Trophoblast cell (in vitro differentiated cells and primary cell): ENCODE measurements around the gene MON2.
"Not testable (repeated sequence)": the region's sequence is repeated elsewhere in the genome, so short reads cannot be mapped to it uniquely, and the experiment has no call there.

Experiments used
- DNase-seq, 2 donors: peaks; one replicate each; pipeline ENCODE4 v3.0.0-alpha.2; 2016
- H2AFZ ChIP-seq: 2 replicates; pipeline ENCODE4 v1.6.1; 2013; ENCODE audit warnings: low read length, moderate library complexity, mild to moderate bottlenecking; ENCODE audit not compliant: insufficient read depth, poor library complexity
- H2AK5ac ChIP-seq: 2 replicates; pipeline ENCODE4 v1.6.1; 2013; ENCODE audit warnings: mild to moderate bottlenecking, low read length
- H2BK120ac ChIP-seq: 2 replicates; pipeline ENCODE4 v1.6.1; 2013; ENCODE audit warnings: low read length, mild to moderate bottlenecking, moderate library complexity; ENCODE audit not compliant: insufficient read depth, poor library complexity
- H2BK12ac ChIP-seq: 2 replicates; pipeline ENCODE4 v1.6.1; 2013; ENCODE audit warnings: mild to moderate bottlenecking, low read length, moderate library complexity
- H2BK5ac ChIP-seq: 2 replicates; pipeline ENCODE4 v1.6.1; 2013; ENCODE audit warnings: low read length, low read depth, moderate library complexity, mild to moderate bottlenecking; ENCODE audit not compliant: poor library complexity
- H3K14ac ChIP-seq: 2 replicates; pipeline ENCODE4 v1.6.1; 2013; ENCODE audit warnings: mild to moderate bottlenecking, low read length
- H3K18ac ChIP-seq: 2 replicates; pipeline ENCODE4 v1.6.1; 2013; ENCODE audit warnings: mild to moderate bottlenecking, low read length
- H3K23ac ChIP-seq: 2 replicates; pipeline ENCODE4 v1.6.1; 2013; ENCODE audit warnings: low read length
- H3K27ac ChIP-seq: 2 replicates; pipeline ENCODE4 v1.5.1; 2013; ENCODE audit warnings: low read depth, mild to moderate bottlenecking, inconsistent platforms, low read length, moderate library complexity
- H3K27me3 ChIP-seq: 2 replicates; pipeline ENCODE4 v1.6.1; 2013; ENCODE audit warnings: inconsistent platforms, mild to moderate bottlenecking, low read length, moderate library complexity; ENCODE audit not compliant: insufficient read depth
- H3K36me3 ChIP-seq, 2 experiments: 1 replicate in 1 of 2; 2 replicates in 1 of 2; pipeline ENCODE4 v1.6.1; 2013; ENCODE audit warnings: low read length in 2 of 2, mild to moderate bottlenecking in 2 of 2, moderate library complexity in 1 of 2; ENCODE audit not compliant: insufficient read depth in 2 of 2, control insufficient read depth in 1 of 2
- H3K4ac ChIP-seq: 2 replicates; pipeline ENCODE4 v1.6.1; 2013; ENCODE audit warnings: low read depth, mild to moderate bottlenecking, low read length, moderate library complexity
- H3K4me1 ChIP-seq, 2 experiments: 1 replicate in 1 of 2; 2 replicates in 1 of 2; pipeline ENCODE4 v1.6.1; 2013; ENCODE audit warnings: low read length in 2 of 2, mild to moderate bottlenecking in 2 of 2, moderate library complexity in 1 of 2; ENCODE audit not compliant: insufficient read depth in 2 of 2, control insufficient read depth in 1 of 2
- H3K4me2 ChIP-seq: 2 replicates; pipeline ENCODE4 v1.6.1; 2013; ENCODE audit warnings: inconsistent platforms, mild to moderate bottlenecking, low read length, moderate library complexity
- H3K4me3 ChIP-seq: 2 replicates; pipeline ENCODE4 v1.5.1; 2013; ENCODE audit warnings: mild to moderate bottlenecking, low read depth, low read length, inconsistent platforms
- H3K79me1 ChIP-seq: one replicate; pipeline ENCODE4 v1.6.1; 2013; ENCODE audit warnings: low read length
- H3K79me2 ChIP-seq: 2 replicates; pipeline ENCODE4 v1.6.1; 2013; ENCODE audit warnings: low read length, mild to moderate bottlenecking; ENCODE audit not compliant: control insufficient read depth, insufficient read depth, poor library complexity
- H3K9ac ChIP-seq: 2 replicates; pipeline ENCODE4 v1.6.1; 2013; ENCODE audit warnings: mild to moderate bottlenecking, low read length
- H3K9me3 ChIP-seq: 2 replicates; pipeline ENCODE4 v1.6.1; 2013; ENCODE audit warnings: low read depth, mild to moderate bottlenecking, control low read depth, inconsistent platforms, low read length; ENCODE audit not compliant: insufficient read depth
- H4K12ac ChIP-seq: 2 replicates; pipeline ENCODE4 v1.6.1; 2013; ENCODE audit warnings: low read depth, mild to moderate bottlenecking, low read length, moderate library complexity
- H4K8ac ChIP-seq: 2 replicates; pipeline ENCODE4 v1.6.1; 2013; ENCODE audit warnings: low read depth, mild to moderate bottlenecking, low read length, moderate library complexity
- H4K91ac ChIP-seq: one replicate; pipeline ENCODE4 v1.6.1; 2013; ENCODE audit warnings: low read depth, mild to moderate bottlenecking, low read length, moderate library complexity
- whole genome bisulfite sequencing: extraction: QIAGEN DNeasy Blood & Tissue Kit; methylation state at CpG from one replicate; pipeline ENCODE4 v1.1.7; 2013; ENCODE audit warnings: missing lambda C conversion rate; ENCODE audit not compliant: insufficient read length, insufficient coverage; ENCODE audit errors: extremely low coverage; 5-methylcytosine and 5-hydroxymethylcytosine counted together

Gene MON2

GRCh38 chr12:62448436-62448835, 18.2 kb upstream of the MON2 start:
- Histone ChIP-seq H3K79me2 (no peaks in the 10 kb centered on the region), H3K9ac (no peak overlapping the region), H3K23ac (no peak overlapping the region), H4K12ac (no peak overlapping the region), H3K27me3 (no peaks in the 10 kb centered on the region), H4K8ac (no peak overlapping the region), H2BK120ac (no peak overlapping the region), H3K79me1 (no peaks in the 10 kb centered on the region), H3K36me3 (no peaks in the 10 kb centered on the region), H3K4ac (no peak overlapping the region), H3K4me3 (no peak overlapping the region), H3K4me2 (no peak overlapping the region), H2BK12ac (no peak overlapping the region), H3K14ac (no peak overlapping the region), H4K91ac (no peak overlapping the region), H3K9me3 (no peaks in the 10 kb centered on the region), H3K27ac (no peak overlapping the region), H2AK5ac (no peak overlapping the region), H2BK5ac (no peak overlapping the region), H2AFZ (no peak overlapping the region), H3K4me1 (no peaks in the 10 kb centered on the region), H3K18ac (no peak overlapping the region)
- no peak for DNase-seq
- no CpG with 5 or more reads among the region's 3 CpGs for WGBS

GRCh38 chr12:62455429-62455828, 11.2 kb upstream of the MON2 start:
- H2AK5ac ChIP-seq, H3K79me1 ChIP-seq, H3K27ac ChIP-seq, H2BK5ac ChIP-seq, H3K36me3 ChIP-seq, H3K27me3 ChIP-seq, H3K14ac ChIP-seq, H3K9ac ChIP-seq, H3K18ac ChIP-seq, DNase-seq, H3K4ac ChIP-seq, H2BK12ac ChIP-seq, H3K23ac ChIP-seq, H4K91ac ChIP-seq, H3K79me2 ChIP-seq, H4K8ac ChIP-seq, H3K9me3 ChIP-seq, H3K4me3 ChIP-seq, H2AFZ ChIP-seq, H3K4me2 ChIP-seq, H3K4me1 ChIP-seq, H4K12ac ChIP-seq, H2BK120ac ChIP-seq: not testable (repeated sequence)
- no CpG with 5 or more reads among the region's 2 CpGs for WGBS

GRCh38 chr12:62458626-62459025, 8.0 kb upstream of the MON2 start:
- Histone ChIP-seq H4K91ac (no peak overlapping the region), H3K14ac (no peak overlapping the region), H2AFZ (no peak overlapping the region), H3K79me2 (no peaks in the 10 kb centered on the region), H3K4me2 (no peak overlapping the region), H3K36me3 (peaks cover 0 to 1% of the 10 kb centered on the region in 2 experiments), H3K9me3 (peaks cover 3% of the 10 kb centered on the region), H3K4me1 (no peaks in the 10 kb centered on the region), H3K23ac (no peak overlapping the region), H3K27me3 (no peaks in the 10 kb centered on the region), H2AK5ac (no peak overlapping the region), H3K18ac (no peak overlapping the region), H3K27ac (no peak overlapping the region), H2BK120ac (no peak overlapping the region), H4K8ac (no peak overlapping the region), H2BK5ac (no peak overlapping the region), H2BK12ac (no peak overlapping the region), H4K12ac (no peak overlapping the region), H3K4me3 (no peak overlapping the region), H3K4ac (no peak overlapping the region), H3K79me1 (no peaks in the 10 kb centered on the region), H3K9ac (no peak overlapping the region)
- DNase-seq, result peak in 1 of 2 donors; percentile 52
- no CpG with 5 or more reads among the region's 3 CpGs for WGBS

- no peak overlapping the region for H2AK5ac ChIP-seq
- no peaks in the 10 kb centered on the region for H3K27me3 ChIP-seq
- no peak overlapping the region for H4K12ac ChIP-seq
- H2AFZ ChIP-seq, result no peak overlapping the region
- no peaks in the 10 kb centered on the region for H3K79me1 ChIP-seq
- H3K4ac ChIP-seq, result no peak overlapping the region
- H3K36me3 ChIP-seq, result peaks cover 0 to 1% of the 10 kb centered on the region in 2 experiments
- no peak overlapping the region for H3K27ac ChIP-seq
- H3K14ac ChIP-seq, result no peak overlapping the region
- H3K23ac ChIP-seq, result no peak overlapping the region
- no peak overlapping the region for H4K8ac ChIP-seq
- H3K4me2 ChIP-seq, result no peak overlapping the region
- H3K4me3 ChIP-seq, result no peak overlapping the region
- H3K9ac ChIP-seq, result no peak overlapping the region
- no peaks in the 10 kb centered on the region for H3K4me1 ChIP-seq
- no peak overlapping the region for H3K18ac ChIP-seq
- H2BK120ac ChIP-seq, result no peak overlapping the region
- H2BK5ac ChIP-seq, result no peak overlapping the region
- H3K9me3 ChIP-seq, result peaks cover 3% of the 10 kb centered on the region
- no peak for DNase-seq
- H2BK12ac ChIP-seq, result no peak overlapping the region
- no peak overlapping the region for H4K91ac ChIP-seq
- H3K79me2 ChIP-seq, result no peaks in the 10 kb centered on the region
Observed at GRCh38 chr12:62459976-62460375, 6.7 kb upstream of the MON2 start.
